ENCODE data around the gene DUSP22.

DUSP22 gene

GRCh38 chr6:340991-341827 is 48.9 kb downstream of the DUSP22 start:
- DNase-seq = no peak

- DNase-seq = no peak
Measured at GRCh38 chr6:341914-342831, 49.9 kb downstream of the DUSP22 start.

- DNase-seq = no peak
Measured at GRCh38 chr6:342832-343179, 50.5 kb downstream of the DUSP22 start.

- no peak for DNase-seq
Measured at GRCh38 chr6:343226-343935, 51.1 kb downstream of the DUSP22 start.

GRCh38 chr6:343960-344815 is 51.9 kb downstream of the DUSP22 start:
- DNase-seq = no peak

GRCh38 chr6:344816-345340 is 52.6 kb downstream of the DUSP22 start:
- no peak for DNase-seq

- DNase-seq = no peak
Measured at GRCh38 chr6:345747-346385, 53.6 kb downstream of the DUSP22 start.

- no peak for DNase-seq
Measured at GRCh38 chr6:346386-347030, 54.2 kb downstream of the DUSP22 start.

- no peak for DNase-seq
Measured at GRCh38 chr6:347232-347631, 54.9 kb downstream of the DUSP22 start.

GRCh38 chr6:347951-348859 is 55.9 kb downstream of the DUSP22 start:
- no peak for DNase-seq

GRCh38 chr6:348860-349396 is 56.6 kb downstream of the DUSP22 start:
- DNase-seq = no peak

- no peak for DNase-seq
Measured at GRCh38 chr6:349491-349921, 57.2 kb downstream of the DUSP22 start.

GRCh38 chr6:350371-350770 is 58.1 kb downstream of the DUSP22 start:
- no peak for DNase-seq

GRCh38 chr6:351011-351866 is 59.0 kb downstream of the DUSP22 start:
- no peak for DNase-seq

- DNase-seq = no peak
Measured at GRCh38 chr6:351867-352289, 59.6 kb downstream of the DUSP22 start.

- DNase-seq = no peak
Measured at GRCh38 chr6:352474-352873, 60.2 kb downstream of the DUSP22 start.

- DNase-seq = no peak
Measured at GRCh38 chr6:352896-353470, 60.7 kb downstream of the DUSP22 start.

Measured in NCI-H69 (cell line).